GM19467 (cell line): ENCODE results near the gene ZBTB20.

ENCODE experiments used
- ATAC-seq: cut with Tn5 transposase; IDR thresholded peaks from one replicate; pipeline ENCODE4 v1.9.1; 2021; ENCODE audit warnings: mild to moderate bottlenecking, moderate library complexity; ENCODE audit not compliant: unreplicated experiment

ZBTB20 gene

DNA sequence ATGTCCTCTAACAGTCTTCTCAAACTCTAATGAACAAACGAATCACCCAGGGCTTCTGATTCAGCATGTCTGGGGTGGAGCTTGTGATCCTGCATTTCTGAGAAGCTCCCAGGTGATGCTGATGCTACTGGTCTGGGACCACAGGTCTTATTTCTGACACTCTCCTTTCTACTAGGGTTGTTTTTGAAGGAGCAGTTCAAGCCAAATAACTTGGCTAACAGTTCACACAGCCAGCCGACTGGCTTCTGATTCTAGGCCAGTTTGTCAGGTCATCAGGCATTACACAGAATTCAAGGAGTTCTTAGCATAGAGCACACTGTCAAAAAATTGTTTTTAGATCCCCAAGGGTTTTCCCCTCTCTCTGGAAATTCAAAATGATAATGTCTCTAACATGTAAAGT is 752.5 kb downstream of the ZBTB20 start:
- no peak for ATAC-seq

- no peak for ATAC-seq
Measured at GRCh38 chr3:114393367-114394072, 753.6 kb downstream of the ZBTB20 start.

- no peak for ATAC-seq
Measured at GRCh38 chr3:114392831-114393230, 754.3 kb downstream of the ZBTB20 start.

GRCh38 chr3:114389156-114389555 is 757.9 kb downstream of the ZBTB20 start:
- ATAC-seq, result no peak

GRCh38 chr3:114384558-114384903 is 762.6 kb downstream of the ZBTB20 start:
- ATAC-seq, result no peak

DNA sequence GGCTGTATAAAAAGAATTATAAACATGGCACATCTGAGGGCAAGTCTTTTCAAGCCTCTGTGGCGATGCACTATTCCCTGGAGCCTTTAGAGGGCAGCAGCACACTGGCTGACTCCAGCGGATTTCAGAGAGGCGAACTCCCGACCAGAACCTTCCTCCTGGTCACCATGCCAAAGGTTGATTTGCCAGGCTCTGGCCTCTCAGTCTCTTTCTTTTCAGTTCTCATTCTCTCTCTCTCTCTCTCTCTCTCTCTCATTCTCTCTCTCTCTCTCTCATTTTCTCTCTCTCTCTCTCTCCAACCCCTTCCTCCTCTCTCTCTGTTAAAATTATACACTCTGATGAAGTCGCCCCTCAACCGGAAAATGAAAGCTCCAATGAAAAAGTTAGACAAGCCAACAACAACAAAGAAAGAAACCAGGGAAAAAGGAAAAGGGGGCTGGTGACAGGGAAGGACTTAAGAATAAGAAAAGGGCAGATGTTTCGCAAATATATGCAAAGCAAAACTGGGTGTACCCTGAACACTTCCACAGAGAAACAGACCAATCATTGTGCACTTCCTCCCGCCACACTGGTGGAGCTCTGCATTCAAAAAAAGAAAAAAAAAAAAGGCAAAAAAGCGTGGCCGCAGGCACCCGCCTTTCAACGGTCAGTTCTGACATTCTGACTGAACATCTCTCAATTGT is 763.1 kb downstream of the ZBTB20 start:
- ATAC-seq, result peak; percentile 74

DNA sequence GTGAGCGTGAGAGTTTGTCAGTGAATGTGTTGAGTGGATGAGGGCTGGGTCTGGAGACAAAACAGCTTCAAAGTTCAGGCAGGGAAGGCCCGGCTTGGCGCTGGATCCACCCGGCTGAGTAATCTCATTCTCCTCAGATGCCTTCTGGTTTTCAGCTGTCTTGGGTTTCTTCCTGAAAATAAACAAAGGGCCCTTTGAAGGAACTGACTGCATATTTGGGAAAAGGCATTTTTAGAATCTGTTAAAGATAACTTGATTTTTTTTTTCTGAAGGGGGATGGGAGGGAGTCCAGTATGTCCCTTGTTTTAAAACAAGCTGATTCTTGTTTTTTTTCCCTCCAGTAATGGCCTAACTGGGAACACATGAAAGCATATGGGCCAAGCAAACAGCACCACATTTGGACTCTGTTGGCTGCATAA is 766.8 kb downstream of the ZBTB20 start:
- no peak for ATAC-seq

GRCh38 chr3:114379266-114379665 is 767.8 kb downstream of the ZBTB20 start:
- ATAC-seq, result no peak

DNA sequence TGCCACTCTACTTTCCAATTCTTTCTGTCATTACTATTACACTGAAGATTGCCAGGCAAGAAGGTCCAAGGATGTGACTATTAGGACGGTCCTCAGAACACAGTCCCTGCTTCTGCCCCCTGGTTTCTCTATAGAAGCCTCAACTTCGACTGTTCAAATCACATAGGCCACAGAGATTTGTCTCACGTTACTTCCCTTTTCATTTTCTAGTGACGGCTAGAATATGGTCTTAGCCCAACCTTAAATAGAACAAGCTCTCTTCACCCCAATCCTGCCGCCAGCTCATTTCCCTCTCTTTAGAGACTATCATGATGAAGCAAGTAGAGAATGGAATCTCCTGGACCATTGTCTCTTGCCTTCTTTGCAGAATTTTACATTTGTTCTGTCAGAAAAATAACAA is 768.3 kb downstream of the ZBTB20 start:
- no peak for ATAC-seq

DNA sequence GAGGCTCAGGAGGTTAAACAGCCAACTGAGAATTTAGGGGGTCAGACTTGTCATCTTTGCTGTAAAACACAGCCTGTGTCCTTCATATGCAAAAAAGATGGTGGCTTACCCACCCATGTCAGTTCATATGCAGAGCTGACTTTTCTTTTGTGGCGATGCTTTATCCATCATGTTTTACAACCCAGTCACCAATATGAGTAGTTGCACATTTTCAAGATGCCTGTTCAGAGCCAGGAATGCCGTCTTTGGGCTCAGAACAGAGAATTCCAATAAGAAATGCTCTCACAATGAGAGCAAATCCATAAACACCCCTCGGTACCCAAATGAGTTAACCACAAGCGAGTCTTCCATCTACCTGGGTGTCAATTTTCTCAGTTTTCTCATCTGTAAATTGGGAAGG is 769.7 kb downstream of the ZBTB20 start:
- ATAC-seq, result no peak

DNA sequence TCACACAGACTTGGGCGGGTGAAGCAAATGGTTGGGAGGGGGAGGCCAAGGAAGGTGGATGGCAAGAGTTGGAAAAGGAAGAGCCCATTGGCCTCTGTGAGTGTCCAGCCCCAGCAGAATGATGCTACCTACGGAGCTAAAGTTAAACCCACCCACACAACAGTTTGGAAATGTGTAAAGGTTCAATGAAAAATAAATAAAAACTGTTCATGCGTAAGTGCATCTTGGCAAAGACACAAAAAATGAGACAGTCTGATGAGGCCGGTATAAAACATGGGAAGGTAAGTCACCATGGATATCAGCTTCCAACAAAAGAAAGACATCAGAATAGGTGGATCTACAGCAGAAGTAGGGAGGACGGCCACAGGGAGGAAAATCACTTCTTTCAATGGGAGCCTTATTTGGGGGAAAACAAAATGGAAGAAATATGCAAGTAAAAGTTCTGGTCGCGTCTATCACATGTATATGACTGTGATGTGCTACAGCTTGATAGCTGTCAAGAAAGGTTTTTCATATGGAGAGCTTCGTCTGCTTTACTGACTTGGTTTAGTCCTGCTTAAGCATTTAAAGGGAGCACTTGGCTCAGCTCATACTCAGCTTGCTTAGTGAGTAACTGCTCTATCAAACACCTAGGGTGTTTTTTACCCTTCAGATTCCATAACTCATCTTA is 770.4 kb downstream of the ZBTB20 start:
- no peak for ATAC-seq

- no peak for ATAC-seq
Measured at GRCh38 chr3:114375608-114376421, 771.3 kb downstream of the ZBTB20 start.

DNA sequence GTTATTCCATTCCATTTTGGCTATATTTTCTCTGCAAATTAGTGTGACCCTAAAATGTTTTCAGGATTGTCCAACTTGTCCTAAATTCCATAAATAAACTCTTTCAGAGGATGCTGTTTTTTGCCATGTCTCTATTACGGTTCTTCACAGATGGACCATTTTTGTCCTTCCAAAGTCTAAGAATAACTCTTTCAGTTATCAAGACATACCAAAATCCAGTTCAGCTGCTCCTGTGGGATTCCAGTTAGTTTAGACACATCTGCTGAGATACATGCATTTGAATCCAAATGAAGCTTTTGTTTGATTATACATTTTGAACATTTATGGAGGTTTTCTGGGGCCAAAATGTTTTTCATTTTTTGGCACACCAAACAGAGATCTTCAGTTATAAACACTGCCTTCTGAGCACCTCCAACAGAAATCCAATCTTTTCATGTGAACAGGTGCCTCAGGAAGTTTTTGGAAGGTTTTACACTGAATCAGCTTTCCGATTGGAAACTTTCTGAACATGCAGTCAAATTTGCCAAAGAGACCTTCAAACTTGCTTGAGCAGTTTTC is 772.6 kb downstream of the ZBTB20 start:
- no peak for ATAC-seq

GRCh38 chr3:114370537-114371174 is 776.4 kb downstream of the ZBTB20 start:
- ATAC-seq, result no peak

DNA sequence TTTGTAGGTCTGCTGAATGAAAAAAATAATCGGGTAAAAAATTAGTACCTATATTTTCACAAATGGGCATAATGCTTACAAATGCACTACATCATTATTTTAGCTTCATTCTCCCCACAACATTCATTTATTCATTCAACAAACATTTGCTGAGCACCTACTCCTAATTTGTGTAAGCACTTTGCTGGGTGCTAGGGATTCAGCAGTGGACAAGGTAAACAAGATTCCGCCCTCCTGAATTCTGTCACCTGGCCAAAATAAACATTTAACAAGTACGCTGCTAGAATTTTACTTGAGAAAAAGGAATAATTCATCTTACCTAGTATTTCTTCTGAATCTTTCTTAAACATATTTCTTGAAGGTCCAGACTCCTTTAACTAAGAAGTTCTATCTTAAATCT is 781.2 kb downstream of the ZBTB20 start:
- ATAC-seq, result no peak

- ATAC-seq, result no peak
Measured at GRCh38 chr3:114364806-114365654, 782.1 kb downstream of the ZBTB20 start.

DNA sequence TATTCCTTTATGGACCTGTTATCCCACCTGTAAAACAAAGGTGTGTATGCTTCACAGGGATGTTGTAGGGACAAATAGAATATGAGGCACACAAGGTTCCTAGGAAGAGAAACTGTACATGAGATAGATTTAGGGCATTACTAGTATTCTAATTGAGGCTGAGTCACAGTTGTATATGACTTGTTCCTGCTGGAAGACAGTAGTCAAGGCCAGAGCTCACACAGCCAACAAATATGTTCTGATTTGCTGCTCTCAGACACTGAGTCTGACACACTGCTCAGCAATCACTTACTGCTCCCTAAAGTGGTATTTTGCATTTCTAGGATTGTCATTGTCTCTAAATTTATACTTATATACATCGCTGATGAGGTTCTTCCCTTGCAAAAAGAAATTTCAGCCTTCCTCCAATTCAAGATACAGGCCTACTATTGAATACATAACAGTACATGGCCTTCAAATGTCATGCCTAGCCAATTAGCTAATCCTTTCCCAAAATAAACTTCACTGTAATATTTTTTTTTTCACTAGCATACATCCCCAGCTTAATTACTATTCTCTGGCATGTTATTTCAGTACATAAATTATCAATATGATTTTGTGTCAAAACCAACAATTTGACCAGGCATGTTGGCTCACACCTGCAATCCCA is 783.4 kb downstream of the ZBTB20 start:
- ATAC-seq, result no peak

DNA sequence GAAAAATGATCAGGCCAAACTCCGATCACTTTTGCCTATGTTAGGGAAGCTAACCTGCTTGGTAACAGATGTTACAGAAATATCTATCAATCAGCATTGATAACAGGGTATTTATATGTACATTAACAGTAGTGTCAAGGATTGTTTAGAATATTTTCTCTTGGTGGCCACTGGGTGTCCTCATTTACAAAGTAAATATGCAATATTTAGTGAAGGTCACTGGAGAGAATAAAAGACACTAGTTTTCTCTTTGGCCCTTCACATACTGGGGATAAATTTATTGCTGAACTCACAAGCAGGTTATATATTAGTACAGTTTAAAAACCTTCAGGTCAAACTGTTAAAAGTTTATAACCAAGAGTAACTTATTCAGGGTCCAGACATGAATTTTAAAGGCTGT is 784.3 kb downstream of the ZBTB20 start:
- no peak for ATAC-seq

DNA sequence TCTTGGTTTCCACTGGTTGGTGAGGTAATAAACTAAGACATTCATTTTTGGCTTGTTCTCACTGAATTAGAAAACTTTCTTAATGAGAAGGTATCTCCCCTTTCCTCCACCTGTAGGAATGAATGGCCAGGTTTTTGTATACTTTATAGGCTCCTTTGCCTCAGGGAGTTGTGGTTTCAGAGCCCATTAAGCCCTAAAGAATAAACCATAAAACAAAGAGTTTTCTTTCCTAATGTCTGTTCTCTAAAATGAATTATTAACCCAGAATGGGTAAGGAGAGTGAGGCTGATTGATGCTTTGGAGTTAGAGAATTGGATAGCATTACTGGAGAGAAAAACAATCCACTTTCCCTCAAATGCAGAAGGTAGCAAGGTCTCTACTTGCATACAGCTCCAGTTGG is 785.7 kb downstream of the ZBTB20 start:
- ATAC-seq, result no peak
